HUES64 (cell line): ENCODE measurements around the gene BMERB1.
"Not testable (repeated sequence)": the region's sequence is repeated elsewhere in the genome, so short reads cannot be mapped to it uniquely, and the experiment has no call there.

Experiments
- H3K27ac ChIP-seq: 2 replicates; pipeline ENCODE4 v1.7.0; 2013; ENCODE audit warnings: low read depth, low read length, inconsistent platforms
- H3K27me3 ChIP-seq: 2 replicates; pipeline ENCODE4 v1.6.1; 2013; ENCODE audit warnings: mild to moderate bottlenecking, low read length; ENCODE audit not compliant: insufficient read depth
- H3K36me3 ChIP-seq: 2 replicates; pipeline ENCODE4 v1.6.1; 2013; ENCODE audit warnings: mild to moderate bottlenecking, low read length; ENCODE audit not compliant: insufficient read depth
- H3K4me1 ChIP-seq: 2 replicates; pipeline ENCODE4 v1.6.1; 2013; ENCODE audit warnings: mild to moderate bottlenecking, low read length, moderate library complexity; ENCODE audit not compliant: insufficient read depth
- H3K4me3 ChIP-seq: 2 replicates; pipeline ENCODE4 v1.5.1; 2013; ENCODE audit warnings: mild to moderate bottlenecking, low read length, moderate library complexity
- H3K9ac ChIP-seq: 2 replicates; pipeline ENCODE4 v1.6.1; 2013; ENCODE audit warnings: mild to moderate bottlenecking, low read depth, low read length
- H3K9me3 ChIP-seq: 2 replicates; pipeline ENCODE4 v1.6.1; 2013; ENCODE audit warnings: low read depth, low read length; ENCODE audit not compliant: insufficient read depth
- WGBS: fragments of 150-250, 120-280 bp; methylation state at CpG from one replicate; pipeline ENCODE4 v1.1.7; 2013; ENCODE audit warnings: missing lambda C conversion rate; 5-methylcytosine and 5-hydroxymethylcytosine counted together

Gene BMERB1

GRCh38 chr16:15464401-15465186, 30.2 kb downstream of the BMERB1 start:
- WGBS = 63% methylated on average over 3 of the region's 4 CpGs
- Histone ChIP-seq H3K9ac (no peak overlapping the region), H3K9me3 (peaks cover 10% of the 10 kb centered on the region), H3K36me3 (no peaks in the 10 kb centered on the region), H3K4me1 (no peaks in the 10 kb centered on the region), H3K27ac (no peak overlapping the region), H3K27me3 (no peaks in the 10 kb centered on the region), H3K4me3 (no peak overlapping the region)

DNA sequence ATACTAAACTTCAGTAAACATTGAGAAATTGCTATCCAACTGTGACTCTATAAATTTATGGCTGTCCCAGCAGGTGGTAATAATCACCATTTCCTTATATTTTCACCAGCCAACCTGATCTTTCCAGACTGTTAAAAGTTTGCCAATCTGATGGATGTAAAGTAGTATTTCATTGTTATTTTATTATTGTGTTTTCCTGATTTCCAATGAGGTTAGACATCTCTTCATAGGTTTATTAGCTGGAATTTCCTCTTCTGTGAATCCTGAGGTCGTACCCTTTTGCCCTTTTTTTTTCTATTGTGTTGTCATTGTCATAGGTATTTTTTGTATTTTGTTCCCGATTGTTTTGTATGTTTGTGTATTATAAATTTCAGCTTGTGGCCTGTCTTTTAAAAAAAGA, 31.7 kb downstream of the BMERB1 start:
- H3K4me3 ChIP-seq = no peak overlapping the region
- H3K27ac ChIP-seq = no peak overlapping the region
- H3K4me1 ChIP-seq = no peaks in the 10 kb centered on the region
- 90% methylated on average over 2 of the region's 2 CpGs for WGBS
- H3K9me3 ChIP-seq = peaks cover 10% of the 10 kb centered on the region
- H3K9ac ChIP-seq = no peak overlapping the region
- H3K27me3 ChIP-seq = no peaks in the 10 kb centered on the region
- H3K36me3 ChIP-seq = no peaks in the 10 kb centered on the region

GRCh38 chr16:15466886-15467781, 32.7 kb downstream of the BMERB1 start:
- Histone ChIP-seq H3K4me1 (no peaks in the 10 kb centered on the region), H3K4me3 (no peak overlapping the region), H3K27ac (no peak overlapping the region), H3K36me3 (no peaks in the 10 kb centered on the region), H3K27me3 (no peaks in the 10 kb centered on the region), H3K9me3 (peaks cover 10% of the 10 kb centered on the region), H3K9ac (no peak overlapping the region)
- 60% methylated on average over 3 of the region's 3 CpGs for WGBS

DNA sequence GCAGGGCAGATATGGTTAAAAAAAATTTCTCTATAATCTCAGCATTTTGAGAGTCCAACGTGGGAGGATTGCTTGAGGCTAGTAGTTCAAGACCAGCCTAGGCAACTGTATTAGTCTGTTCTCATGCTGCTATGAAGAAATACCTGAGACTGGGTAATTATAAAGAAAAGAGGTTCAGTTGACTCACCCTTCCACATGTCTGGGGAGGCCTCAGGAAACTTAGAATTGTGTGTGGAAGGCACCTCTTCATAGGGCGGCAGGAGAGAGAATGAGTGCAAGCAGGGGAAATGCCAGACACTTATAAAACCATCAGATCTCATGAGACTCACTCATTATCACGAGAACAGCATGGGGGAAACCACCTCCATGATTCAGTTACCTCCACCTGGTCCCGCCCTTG, 42.6 kb downstream of the BMERB1 start:
- 91% methylated on average over 4 of the region's 4 CpGs for WGBS
- H3K27me3 ChIP-seq, H3K36me3 ChIP-seq, H3K4me3 ChIP-seq, H3K27ac ChIP-seq, H3K9ac ChIP-seq, H3K4me1 ChIP-seq: not testable (repeated sequence)
- peaks cover 14% of the 10 kb centered on the region; the same call in 1 of the 2 replicates for H3K9me3 ChIP-seq

- 80% methylated on average over 2 of the region's 2 CpGs for WGBS
Measured at GRCh38 chr16:15477802-15478201, 43.4 kb downstream of the BMERB1 start.

DNA sequence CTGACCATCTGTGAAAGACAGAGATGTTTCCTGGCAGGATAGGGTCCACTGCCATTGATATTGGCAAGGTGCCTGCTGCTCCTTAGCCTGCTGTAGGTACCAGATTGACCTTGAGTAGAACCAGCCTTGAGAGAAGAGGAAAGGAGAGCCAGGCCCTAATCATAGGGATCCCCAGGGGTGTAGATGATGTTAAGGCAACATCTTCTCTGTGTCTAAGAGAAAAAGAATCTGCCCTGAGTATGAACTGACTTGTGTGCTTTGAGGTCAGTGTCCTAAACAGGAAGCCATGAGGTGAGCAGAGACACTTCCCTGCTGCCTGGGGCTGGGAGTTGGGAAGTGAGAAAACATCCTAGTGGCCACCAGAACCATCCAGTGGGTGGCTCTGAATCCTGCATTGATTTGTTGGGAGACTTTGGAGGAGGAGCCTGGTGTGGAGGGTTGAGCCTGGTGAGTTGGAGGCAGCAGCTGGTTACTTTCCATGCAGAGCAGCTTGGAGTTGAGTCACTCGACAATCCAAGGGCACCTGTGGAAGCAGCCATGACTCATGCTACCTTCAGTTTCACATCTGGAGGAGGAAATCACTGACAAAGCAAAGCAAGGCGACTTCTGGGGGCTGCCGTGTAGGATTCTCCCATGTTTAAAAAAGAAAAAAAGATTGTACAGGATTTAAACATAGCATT, 47.8 kb downstream of the BMERB1 start:
- H3K4me1 ChIP-seq = 0 out of 2 replicates have a peak, but pooled peaks cover 3% of the 10 kb centered on the region
- 0 out of 2 replicates have a peak overlapping the region, but pooled peaks have one; percentile 24 for H3K27ac ChIP-seq
- no peaks in the 10 kb centered on the region for H3K36me3 ChIP-seq
- 77% methylated on average over 3 of the region's 3 CpGs for whole genome bisulfite sequencing
- H3K4me3 ChIP-seq = no peak overlapping the region
- H3K27me3 ChIP-seq = no peaks in the 10 kb centered on the region
- no peaks in the 10 kb centered on the region for H3K9me3 ChIP-seq
- no peak overlapping the region for H3K9ac ChIP-seq

More at GRCh38 chr16:15477802-15478201, 43.4 kb downstream of the BMERB1 start:
- Histone ChIP-seq H3K9me3 (peaks cover 14% of the 10 kb centered on the region; the same call in 1 of the 2 replicates), H3K27me3 (no peaks in the 10 kb centered on the region), H3K4me1 (0 out of 2 replicates have a peak, but pooled peaks cover 3% of the 10 kb centered on the region), H3K4me3 (no peak overlapping the region), H3K27ac (no peak overlapping the region), H3K36me3 (no peaks in the 10 kb centered on the region), H3K9ac (no peak overlapping the region)

DNA sequence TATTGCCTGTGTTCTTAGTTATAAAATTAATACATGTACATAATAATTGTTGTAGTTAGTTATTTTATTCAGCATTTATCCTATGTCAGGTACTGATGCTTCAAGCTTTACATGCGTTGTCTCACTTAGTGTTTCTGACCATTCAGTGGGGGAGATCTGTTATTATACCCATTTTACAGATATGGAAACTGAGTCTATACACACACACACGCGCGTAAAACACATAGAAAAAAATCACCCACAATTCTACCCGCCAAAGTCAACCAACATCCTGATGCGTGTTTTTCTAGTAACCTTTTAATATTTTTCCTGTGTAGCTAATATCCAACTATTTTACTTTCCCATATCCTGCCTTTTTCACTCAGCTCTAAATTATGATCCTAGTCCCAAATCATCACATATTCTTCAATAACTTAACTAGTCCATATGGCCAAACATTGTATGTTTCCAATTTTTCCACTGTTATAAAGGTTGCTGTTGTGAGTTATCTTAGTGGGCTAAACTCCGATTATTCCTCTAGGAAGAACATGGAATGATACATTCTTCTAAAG, 48.4 kb downstream of the BMERB1 start:
- no peak overlapping the region for H3K9ac ChIP-seq
- H3K4me1 ChIP-seq = 0 out of 2 replicates have a peak, but pooled peaks cover 3% of the 10 kb centered on the region
- WGBS = 95% methylated on average over 6 of the region's 7 CpGs
- H3K27ac ChIP-seq = no peak overlapping the region
- H3K4me3 ChIP-seq = no peak overlapping the region
- H3K27me3 ChIP-seq = no peaks in the 10 kb centered on the region
- no peaks in the 10 kb centered on the region for H3K36me3 ChIP-seq
- H3K9me3 ChIP-seq = no peaks in the 10 kb centered on the region

- H3K36me3 ChIP-seq = no peaks in the 10 kb centered on the region
- H3K27ac ChIP-seq = no peak overlapping the region
- 91% methylated on average over 2 of the region's 2 CpGs for WGBS
- no peak overlapping the region for H3K9ac ChIP-seq
- H3K4me1 ChIP-seq = 0 out of 2 replicates have a peak, but pooled peaks cover 3% of the 10 kb centered on the region
- H3K9me3 ChIP-seq = no peaks in the 10 kb centered on the region
- no peaks in the 10 kb centered on the region for H3K27me3 ChIP-seq
- no peak overlapping the region for H3K4me3 ChIP-seq
Measured at GRCh38 chr16:15483857-15484256, 49.5 kb downstream of the BMERB1 start.

- WGBS = 74% methylated on average over 5 of the region's 5 CpGs
- H3K27me3 ChIP-seq = no peaks in the 10 kb centered on the region
- no peak overlapping the region for H3K9ac ChIP-seq
- no peaks in the 10 kb centered on the region for H3K9me3 ChIP-seq
- H3K4me3 ChIP-seq = no peak overlapping the region
- H3K4me1 ChIP-seq = 0 out of 2 replicates have a peak, but pooled peaks cover 3% of the 10 kb centered on the region
- no peak overlapping the region for H3K27ac ChIP-seq
- H3K36me3 ChIP-seq = no peaks in the 10 kb centered on the region
Measured at GRCh38 chr16:15484662-15485061, 50.3 kb downstream of the BMERB1 start.

GRCh38 chr16:15485175-15485574, 50.8 kb downstream of the BMERB1 start:
- no peaks in the 10 kb centered on the region for H3K9me3 ChIP-seq
- H3K4me3 ChIP-seq = no peak overlapping the region
- no peaks in the 10 kb centered on the region for H3K36me3 ChIP-seq
- no peak overlapping the region for H3K27ac ChIP-seq
- 0 out of 2 replicates have a peak, but pooled peaks cover 3% of the 10 kb centered on the region for H3K4me1 ChIP-seq
- no peaks in the 10 kb centered on the region for H3K27me3 ChIP-seq
- 92% methylated on average over 5 of the region's 5 CpGs for WGBS
- no peak overlapping the region for H3K9ac ChIP-seq
